Endodermal cell (in vitro differentiated cells): Measurements from ENCODE around the gene LBH. TPM values are rescaled to one million over a fixed set of nuclear protein-coding genes. Genes with fewer than 3 reads are reported as not detected.

Source experiments
- DNase-seq: peaks from one replicate; pipeline ENCODE4 v3.0.0-alpha.2; 2017
- H3K27ac ChIP-seq: 2 replicates; pipeline ENCODE4 v1.5.1; 2013; ENCODE audit warnings: mild to moderate bottlenecking, low read depth, low read length, moderate library complexity
- H3K27me3 ChIP-seq: 2 replicates; pipeline ENCODE4 v1.6.1; 2013; ENCODE audit warnings: mild to moderate bottlenecking, low read length, moderate library complexity; ENCODE audit not compliant: insufficient read depth, control insufficient read depth, poor library complexity, severe bottlenecking
- H3K36me3 ChIP-seq: 2 replicates; pipeline ENCODE4 v1.7.0; 2013; ENCODE audit warnings: mild to moderate bottlenecking, low read length, moderate library complexity; ENCODE audit not compliant: control insufficient read depth, insufficient read depth
- H3K4me1 ChIP-seq: one replicate; pipeline ENCODE4 v1.7.0; 2013; ENCODE audit warnings: low read length; ENCODE audit not compliant: control insufficient read depth, insufficient read depth
- H3K4me3 ChIP-seq: 2 replicates; pipeline ENCODE4 v1.5.1; 2013; ENCODE audit warnings: mild to moderate bottlenecking, low read length, moderate library complexity
- H3K9ac ChIP-seq: 2 replicates; pipeline ENCODE4 v1.6.1; 2013; ENCODE audit warnings: mild to moderate bottlenecking, low read length, moderate library complexity; ENCODE audit not compliant: poor library complexity, severe bottlenecking; ENCODE audit errors: extremely low read depth
- H3K9me3 ChIP-seq: 2 replicates; pipeline ENCODE4 v1.6.1; 2013; ENCODE audit warnings: mild to moderate bottlenecking, low read length, moderate library complexity; ENCODE audit not compliant: control insufficient read depth
- H3K27ac Mint-ChIP-seq: 2 replicates; pipeline ENCODE4 v1.8.0; 2020; ENCODE audit warnings: mixed read lengths
- H3K27me3 Mint-ChIP-seq: 2 replicates; pipeline ENCODE4 v1.8.0; 2021; ENCODE audit warnings: mild to moderate bottlenecking, mixed read lengths; ENCODE audit not compliant: insufficient read depth
- H3K36me3 Mint-ChIP-seq: 2 replicates; pipeline ENCODE4 v1.8.0; 2020; ENCODE audit warnings: low read depth, mixed read lengths
- H3K4me1 Mint-ChIP-seq: 2 replicates; pipeline ENCODE4 v1.8.0; 2020; ENCODE audit warnings: mixed read lengths
- H3K4me3 Mint-ChIP-seq: 2 replicates; pipeline ENCODE4 v1.8.0; 2020; ENCODE audit warnings: mild to moderate bottlenecking, moderate library complexity, mixed read lengths
- H3K9me3 Mint-ChIP-seq: 2 replicates; pipeline ENCODE4 v1.8.0; 2020; ENCODE audit warnings: mild to moderate bottlenecking, mixed read lengths
- WGBS, 2 experiments: methylation state at CpG; one replicate each; pipeline versions ENCODE4 v1.1.5 to v1.1.7; 2013; ENCODE audit warnings: missing lambda C conversion rate in 2 of 2, mixed read lengths in 1 of 2; ENCODE audit not compliant: insufficient coverage in 1 of 2, insufficient read length in 1 of 2; 5-methylcytosine and 5-hydroxymethylcytosine counted together
- long read RNA-seq, 4 experiments: library from polyadenylated mRNA in 2 of 4; library from RNA in 1 of 4; library from capped mRNA in 1 of 4; stranded (forward) in 3 of 4; unstranded in 1 of 4; transcript quantifications; one replicate each; pipeline ENCODE4 v2.0.0, GENCODE V29; 2020 to 2021; ENCODE audit warnings: inconsistent platforms in 1 of 4
- polyA plus RNA-seq, 2 experiments: library from polyadenylated mRNA; stranded (reverse); fragments of 50-300 nt; gene quantifications; one replicate each; pipeline ENCODE4 v1.2.3, GENCODE V29; 2013
- total RNA-seq, 2 donors: library from RNA; stranded (reverse); fragmentation: NEBNext Ultra II Directional in 1 of 2; extraction: Animal tissue kit (Norgen Biotek cat#: 25700) in 1 of 2; gene quantifications; 2 replicates in 1 of 2; 3 replicates in 1 of 2; pipeline ENCODE4 v1.2.1, GENCODE V29; 2021
- TF ChIP-seq, protein P1 (sequence below): fragments of 200-600 bp; sonication (generic); conservative IDR thresholded peaks from 2 replicates; pipeline ENCODE4 v1.5.0; 2021; ENCODE audit warnings: antibody characterized with exemption, mild to moderate bottlenecking

The LBH gene
- 10 to 100 TPM; 48.0 to 50.0 TPM for total RNA-seq
- polyA plus RNA-seq (2013, experiment 1 of 2): 23.7 TPM
- polyA plus RNA-seq (2013, experiment 2 of 2): 26.7 TPM
- long read RNA-seq, experiment 1, partial matches to known transcripts: 11 of 17 reads
- long read RNA-seq, experiment 1, other reads (novel, unspliced or antisense): 0 of 17 reads
- long read RNA-seq, experiment 2, transcript LBH-201 (3 exons, 3,095 nt): major isoform, 98 of 124 reads
- long read RNA-seq, experiment 2, partial matches to known transcripts: 14 of 124 reads
- long read RNA-seq, experiment 2, other reads (novel, unspliced or antisense): 5 of 124 reads
- long read RNA-seq, experiment 3, transcript LBH-201 (3 exons, 3,095 nt): major isoform, 161 of 178 reads
- long read RNA-seq, experiment 3, partial matches to known transcripts: 7 of 178 reads
- long read RNA-seq, experiment 3, other reads (novel, unspliced or antisense): 4 of 178 reads
- long read RNA-seq, experiment 4, transcript LBH-201 (3 exons, 3,095 nt): major isoform, 13 of 34 reads
- long read RNA-seq, experiment 4, partial matches to known transcripts: 4 of 34 reads
- long read RNA-seq, experiment 4, other reads (novel, unspliced or antisense): 17 of 34 reads

- peak within 1 kb of the TSS; percentile 94 for H3K9ac ChIP-seq
- H3K27me3 ChIP-seq: peaks cover 24% of the 10 kb centered on the region
- Mint-ChIP-seq H3K4me1 (peaks cover 31% of the 10 kb centered on the region), H3K27ac (peak within 1 kb of the TSS; percentile 79), H3K4me3 (peak within 1 kb of the TSS; percentile 76), H3K27me3 (peaks cover 27% of the 10 kb centered on the region), H3K9me3 (no peaks in the 10 kb centered on the region), H3K36me3 (peaks cover 20% of the 10 kb centered on the region)
- peaks cover 18% of the 10 kb centered on the region for H3K36me3 ChIP-seq
- TF ChIP-seq, protein P1, sequence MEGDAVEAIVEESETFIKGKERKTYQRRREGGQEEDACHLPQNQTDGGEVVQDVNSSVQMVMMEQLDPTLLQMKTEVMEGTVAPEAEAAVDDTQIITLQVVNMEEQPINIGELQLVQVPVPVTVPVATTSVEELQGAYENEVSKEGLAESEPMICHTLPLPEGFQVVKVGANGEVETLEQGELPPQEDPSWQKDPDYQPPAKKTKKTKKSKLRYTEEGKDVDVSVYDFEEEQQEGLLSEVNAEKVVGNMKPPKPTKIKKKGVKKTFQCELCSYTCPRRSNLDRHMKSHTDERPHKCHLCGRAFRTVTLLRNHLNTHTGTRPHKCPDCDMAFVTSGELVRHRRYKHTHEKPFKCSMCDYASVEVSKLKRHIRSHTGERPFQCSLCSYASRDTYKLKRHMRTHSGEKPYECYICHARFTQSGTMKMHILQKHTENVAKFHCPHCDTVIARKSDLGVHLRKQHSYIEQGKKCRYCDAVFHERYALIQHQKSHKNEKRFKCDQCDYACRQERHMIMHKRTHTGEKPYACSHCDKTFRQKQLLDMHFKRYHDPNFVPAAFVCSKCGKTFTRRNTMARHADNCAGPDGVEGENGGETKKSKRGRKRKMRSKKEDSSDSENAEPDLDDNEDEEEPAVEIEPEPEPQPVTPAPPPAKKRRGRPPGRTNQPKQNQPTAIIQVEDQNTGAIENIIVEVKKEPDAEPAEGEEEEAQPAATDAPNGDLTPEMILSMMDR: no peak
- H3K4me1 ChIP-seq: peaks cover 23% of the 10 kb centered on the region
- WGBS, 2 experiments: 0% methylated on average over 19 to 92 of the region's 92 CpGs
- DNase-seq: peak; percentile 95
- H3K4me3 ChIP-seq: peak within 1 kb of the TSS; percentile 95
- H3K27ac ChIP-seq: peak within 1 kb of the TSS; percentile 81
- H3K9me3 ChIP-seq: no peaks in the 10 kb centered on the region
Measured at GRCh38 chr2:30231212-30231995, at the start of gene LBH. TSS of gene LBH (plus strand) at chr2:30231534. CDS start at chr2:30231739, 205 bp downstream.

DNA sequence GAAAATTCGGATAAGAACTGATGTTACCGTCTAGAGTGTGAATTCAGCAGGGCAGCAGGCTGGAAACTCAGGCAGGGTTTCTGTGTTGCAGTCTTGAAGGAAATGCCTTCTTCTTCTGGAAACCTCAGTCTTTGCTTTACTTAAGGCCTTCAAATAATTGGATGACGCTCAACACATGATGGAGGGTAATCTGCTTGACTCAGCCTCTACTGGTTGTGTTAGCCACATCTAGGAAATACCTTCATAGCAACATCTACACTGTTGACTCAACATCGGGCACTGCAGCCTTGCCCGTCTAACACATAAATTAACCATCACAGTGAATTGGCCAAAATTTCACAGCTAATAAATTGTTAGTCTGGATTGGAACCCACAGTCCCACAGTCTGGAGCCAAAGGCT, 47.3 kb upstream of the LBH start:
- no peak overlapping the region for H3K4me3 ChIP-seq
- H3K4me3 Mint-ChIP-seq: no peak overlapping the region
- 89 to 92% methylated on average over 3 to 5 of the region's 5 CpGs for WGBS, 2 experiments
- H3K27me3 Mint-ChIP-seq: peaks cover 12% of the 10 kb centered on the region
- no peaks in the 10 kb centered on the region for H3K9me3 ChIP-seq
- DNase-seq: no peak
- no peaks in the 10 kb centered on the region for H3K9me3 Mint-ChIP-seq
- H3K36me3 Mint-ChIP-seq: no peaks in the 10 kb centered on the region
- TF ChIP-seq, protein P1: no peak
- peaks cover 4% of the 10 kb centered on the region for H3K27me3 ChIP-seq
- no peak overlapping the region for H3K27ac ChIP-seq
- H3K4me1 ChIP-seq: no peaks in the 10 kb centered on the region
- no peak overlapping the region for H3K27ac Mint-ChIP-seq
- no peaks in the 10 kb centered on the region for H3K36me3 ChIP-seq
- H3K4me1 Mint-ChIP-seq: peaks cover 10% of the 10 kb centered on the region
- H3K9ac ChIP-seq: no peak overlapping the region

DNA sequence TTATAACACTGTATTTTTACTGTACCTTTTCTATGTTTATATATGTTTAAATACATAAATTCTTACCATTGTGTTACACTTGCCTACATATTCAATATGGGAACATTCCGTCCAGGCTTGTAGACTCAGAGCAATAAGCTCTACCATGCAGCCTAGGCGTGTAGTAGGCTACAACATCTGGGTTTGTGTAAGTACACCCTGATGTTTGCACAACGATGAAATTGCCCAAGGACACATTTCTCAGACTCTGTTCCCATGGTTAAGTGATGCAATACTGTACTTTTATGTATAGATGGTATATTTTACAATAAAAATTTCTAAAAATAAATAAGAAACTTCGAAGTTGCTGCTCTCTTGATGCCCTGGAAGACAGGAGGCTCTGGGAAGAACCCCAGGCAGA, 46.2 kb upstream of the LBH start:
- no peaks in the 10 kb centered on the region for H3K9me3 ChIP-seq
- H3K27ac Mint-ChIP-seq: no peak overlapping the region
- 93 to 95% methylated on average over 3 to 4 of the region's 4 CpGs for WGBS, 2 experiments

More for the DNA sequence above, 46.2 kb upstream of the LBH start:
- Mint-ChIP-seq H3K4me1 (peaks cover 10% of the 10 kb centered on the region), H3K4me3 (no peak overlapping the region), H3K36me3 (no peaks in the 10 kb centered on the region), H3K27me3 (peaks cover 7% of the 10 kb centered on the region), H3K9me3 (no peaks in the 10 kb centered on the region)
- no peak for DNase-seq
- Histone ChIP-seq H3K27me3 (no peaks in the 10 kb centered on the region), H3K4me3 (no peak overlapping the region), H3K9ac (no peak overlapping the region), H3K4me1 (no peaks in the 10 kb centered on the region), H3K36me3 (no peaks in the 10 kb centered on the region), H3K27ac (no peak overlapping the region)
- TF ChIP-seq, protein P1: no peak
